ENCODE measurements around the gene LRRC28. TPM values are rescaled to one million over a fixed set of nuclear protein-coding genes. Genes with fewer than 3 reads are reported as not detected.
A peak's percentile ranks its signal among the peaks of the same experiment; 100 is the strongest.

The LRRC28 gene
- total RNA-seq, 1 donor from 2014 or later = 33.0 TPM

DNA sequence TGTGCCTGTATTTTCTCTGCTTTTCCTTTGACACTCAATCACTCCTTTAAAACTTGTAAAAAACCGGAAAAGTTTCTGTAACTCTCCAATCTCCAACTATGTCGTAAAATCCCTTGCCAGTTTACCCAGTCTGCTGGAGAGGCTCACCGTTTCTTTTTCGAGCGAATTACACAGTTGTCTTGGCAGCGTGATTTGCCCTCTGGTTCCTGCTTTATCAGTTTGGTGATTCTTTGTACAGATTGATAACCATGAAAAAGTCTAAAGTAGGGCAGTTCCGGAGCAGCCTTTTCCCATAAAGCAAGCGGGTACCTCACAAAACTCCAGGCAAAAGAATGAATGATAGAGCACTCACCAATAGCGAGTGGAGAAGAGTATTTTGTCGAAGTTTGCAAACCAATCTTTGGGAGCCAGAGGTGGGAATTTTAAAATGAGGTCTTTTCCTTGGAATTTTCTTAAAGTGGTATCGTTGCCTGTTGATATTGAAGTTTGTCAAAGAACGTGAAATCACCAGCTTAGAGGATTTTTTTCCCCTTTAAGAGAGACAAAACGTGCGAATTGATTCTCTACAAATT is 1.9 kb upstream of the LRRC28 start, which contains the start of gene TTC23:
Gene TTC23, minus strand, starts transcription at position 312 of the 572 bp plus-strand sequence. CDS start 20,869 bp downstream, outside the sequence.
- H3K9me3 Mint-ChIP-seq (ENCODE audit: unreplicated experiment) = no peaks in the 10 kb centered on the region
- TF ChIP-seq CTCF (IDR thresholded peaks at IDR 0.05; ENCODE audit: unreplicated experiment) = no peak
- H3K27ac Mint-ChIP-seq (ENCODE audit: unreplicated experiment) = peak within 1 kb of the TSS; percentile 96
- H3K4me1 Mint-ChIP-seq (ENCODE audit: unreplicated experiment) = peaks cover 21% of the 10 kb centered on the region
- peak; percentile 19 for DNase-seq (ENCODE audit: low spot score)
- H3K4me3 Mint-ChIP-seq (ENCODE audit: unreplicated experiment) = no peak within 1 kb of the TSS
- H3K27me3 Mint-ChIP-seq (ENCODE audit: unreplicated experiment) = peaks cover 2% of the 10 kb centered on the region
- H3K36me3 Mint-ChIP-seq (ENCODE audit: low read depth, unreplicated experiment) = no peaks in the 10 kb centered on the region

DNA sequence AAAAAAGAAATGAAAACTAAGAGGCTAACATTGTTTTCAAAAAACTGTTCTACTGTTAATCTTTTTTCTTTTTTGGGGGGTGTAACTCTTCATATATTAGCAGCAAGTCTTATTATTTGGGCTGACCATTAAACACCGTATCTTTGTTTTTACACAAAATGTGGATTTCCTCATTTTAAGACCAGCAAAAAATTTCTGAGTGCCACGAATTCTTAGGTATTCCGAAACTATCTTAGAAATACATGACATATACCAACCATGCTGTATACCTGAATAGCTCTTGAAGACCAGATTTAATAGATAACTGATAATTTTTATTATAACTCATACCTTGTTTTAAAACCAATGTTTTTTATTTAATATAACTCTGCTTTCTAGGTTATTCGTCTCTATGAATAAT is 1.3 kb upstream of the LRRC28 start:
- peaks cover 21% of the 10 kb centered on the region for H3K4me1 Mint-ChIP-seq (ENCODE audit: unreplicated experiment)
- H3K36me3 Mint-ChIP-seq (ENCODE audit: low read depth, unreplicated experiment) = no peaks in the 10 kb centered on the region
- no peak overlapping the region for H3K4me3 Mint-ChIP-seq (ENCODE audit: unreplicated experiment)
- H3K9me3 Mint-ChIP-seq (ENCODE audit: unreplicated experiment) = no peaks in the 10 kb centered on the region
- DNase-seq (ENCODE audit: low spot score) = no peak
- no peak overlapping the region for H3K27ac Mint-ChIP-seq (ENCODE audit: unreplicated experiment)
- no peak for TF ChIP-seq CTCF (IDR thresholded peaks at IDR 0.05; ENCODE audit: unreplicated experiment)
- H3K27me3 Mint-ChIP-seq (ENCODE audit: unreplicated experiment) = peaks cover 2% of the 10 kb centered on the region

DNA sequence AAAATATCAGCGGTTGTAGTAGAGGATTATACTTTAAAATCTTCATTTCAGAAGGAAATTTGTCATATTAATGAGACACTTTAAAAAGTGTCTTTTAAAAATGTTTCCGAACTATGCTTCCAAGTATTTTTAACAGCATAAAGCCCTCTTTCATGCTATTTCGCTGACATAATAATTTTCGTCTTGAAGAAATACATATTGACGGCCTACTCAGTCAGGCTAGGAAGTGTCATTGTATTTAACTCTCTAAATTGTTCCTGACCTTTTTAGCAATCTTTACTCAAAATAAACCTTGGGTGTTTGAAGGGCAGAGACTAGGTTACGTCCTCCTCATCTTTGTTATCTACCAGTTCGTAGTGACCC is 806 bp upstream of the LRRC28 start:
- DNase-seq (ENCODE audit: low spot score) = no peak
- Mint-ChIP-seq H3K4me1 (ENCODE audit: unreplicated experiment) (peaks cover 21% of the 10 kb centered on the region), H3K27me3 (ENCODE audit: unreplicated experiment) (peaks cover 2% of the 10 kb centered on the region), H3K36me3 (ENCODE audit: low read depth, unreplicated experiment) (no peaks in the 10 kb centered on the region), H3K27ac (ENCODE audit: unreplicated experiment) (peak overlapping the region; percentile 96), H3K4me3 (ENCODE audit: unreplicated experiment) (no peak overlapping the region), H3K9me3 (ENCODE audit: unreplicated experiment) (no peaks in the 10 kb centered on the region)
- no peak for TF ChIP-seq CTCF (IDR thresholded peaks at IDR 0.05; ENCODE audit: unreplicated experiment)

DNA sequence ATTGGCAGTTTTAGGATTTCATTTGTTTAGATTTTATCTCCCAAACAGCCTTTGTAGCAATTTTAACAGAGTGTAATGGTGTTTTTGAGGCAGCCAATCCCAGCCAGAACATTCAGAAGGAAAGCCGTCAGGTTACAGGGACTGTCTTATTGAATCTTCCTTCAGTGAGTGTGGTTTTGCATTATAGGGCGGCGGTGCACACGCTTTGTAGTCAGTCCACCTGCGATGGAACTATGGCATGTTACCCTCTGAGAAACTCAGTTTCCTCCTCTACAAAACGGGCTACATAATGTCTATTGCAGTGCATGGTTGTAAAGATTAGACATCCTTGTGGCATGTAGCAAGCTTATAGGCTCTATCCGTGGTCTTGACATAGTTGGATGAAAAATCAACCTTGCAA is 1.0 kb downstream of the LRRC28 start:
- Mint-ChIP-seq H3K4me1 (ENCODE audit: unreplicated experiment) (peaks cover 21% of the 10 kb centered on the region), H3K27ac (ENCODE audit: unreplicated experiment) (no peak overlapping the region), H3K9me3 (ENCODE audit: unreplicated experiment) (no peaks in the 10 kb centered on the region), H3K4me3 (ENCODE audit: unreplicated experiment) (peak overlapping the region; percentile 92), H3K27me3 (ENCODE audit: unreplicated experiment) (peaks cover 2% of the 10 kb centered on the region), H3K36me3 (ENCODE audit: low read depth, unreplicated experiment) (no peaks in the 10 kb centered on the region)
- no peak for TF ChIP-seq CTCF (IDR thresholded peaks at IDR 0.05; ENCODE audit: unreplicated experiment)
- no peak for DNase-seq (ENCODE audit: low spot score)

DNA sequence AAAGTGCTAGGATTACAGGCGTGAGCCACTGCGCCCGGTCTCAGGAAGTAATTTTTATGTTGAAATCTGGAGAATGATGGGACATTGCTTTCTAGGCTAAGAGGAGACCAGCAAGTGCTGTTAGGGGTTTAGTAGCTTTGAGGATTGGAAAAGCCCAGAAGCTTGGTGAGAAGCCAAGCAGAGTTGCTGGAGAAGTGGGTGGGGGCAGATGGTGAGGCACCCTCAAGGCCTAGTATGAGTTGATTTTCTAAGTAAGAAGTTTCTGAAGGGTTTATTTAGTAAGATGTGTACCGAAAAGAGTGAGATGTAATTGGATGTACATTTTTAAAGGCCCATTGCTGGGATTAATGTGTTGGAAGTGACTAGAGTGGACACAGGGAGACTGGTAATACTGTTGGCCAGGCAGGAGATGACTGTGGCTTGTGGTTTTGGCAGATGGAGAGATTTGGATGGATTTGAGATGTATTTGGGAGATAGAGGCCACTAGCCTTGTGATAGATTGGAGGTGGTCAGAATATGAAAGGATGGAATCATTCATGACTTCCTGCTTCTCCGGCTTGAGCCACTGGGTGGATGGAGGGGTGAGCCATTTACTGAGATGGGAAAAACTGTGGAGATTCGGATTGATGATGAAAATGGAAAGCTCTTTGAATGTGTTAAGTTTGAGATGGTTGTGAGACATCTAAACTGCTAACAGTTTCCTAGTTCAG is 2.3 kb downstream of the LRRC28 start:
- Mint-ChIP-seq H3K27ac (ENCODE audit: unreplicated experiment) (no peak overlapping the region), H3K36me3 (ENCODE audit: low read depth, unreplicated experiment) (no peaks in the 10 kb centered on the region), H3K27me3 (ENCODE audit: unreplicated experiment) (peaks cover 2% of the 10 kb centered on the region), H3K4me1 (ENCODE audit: unreplicated experiment) (peaks cover 21% of the 10 kb centered on the region), H3K4me3 (ENCODE audit: unreplicated experiment) (peak overlapping the region; percentile 1), H3K9me3 (ENCODE audit: unreplicated experiment) (no peaks in the 10 kb centered on the region)
- TF ChIP-seq CTCF (IDR thresholded peaks at IDR 0.05; ENCODE audit: unreplicated experiment) = no peak
- no peak for DNase-seq (ENCODE audit: low spot score)

All from endothelial cell (in vitro differentiated cells).